Lower leg skin (tissue), 3 donors: ENCODE measurements around the gene SORBS2.

ENCODE experiments used
- CTCF ChIP-seq, 3 donors: fragments of 450-650 bp; IDR thresholded peaks; one replicate each; pipeline ENCODE4 v1.5.1; 2016; ENCODE audit warnings: antibody characterized with exemption in 3 of 3, mild to moderate bottlenecking in 3 of 3, moderate library complexity in 2 of 3
- POLR2A ChIP-seq, 2 donors: fragments of 450-650 bp; IDR thresholded peaks; one replicate each; pipeline ENCODE4 v1.6.1; 2016 to 2017; ENCODE audit warnings: antibody characterized with exemption in 2 of 2, mild to moderate bottlenecking in 1 of 2, moderate library complexity in 1 of 2

GRCh38 chr4:185693548-185694215, 118.3 kb downstream of the SORBS2 start:
- TF ChIP-seq CTCF (IDR thresholded peaks at IDR 0.05) (no peak), POLR2A (IDR thresholded peaks at IDR 0.05) (no peak)
